ENCODE results near the gene ARSD.
"Not testable (repeated sequence)": the region's sequence is repeated elsewhere in the genome, so short reads cannot be mapped to it uniquely, and the experiment has no call there.

Gene ARSD

GRCh38 chrX:2933125-2933900 lies 4.2 kb upstream of the ARSD start:
- DNase-seq, result peak; percentile 3 to 16

- no peak for DNase-seq
Measured at GRCh38 chrX:2931612-2932011, 2.5 kb upstream of the ARSD start.

DNA sequence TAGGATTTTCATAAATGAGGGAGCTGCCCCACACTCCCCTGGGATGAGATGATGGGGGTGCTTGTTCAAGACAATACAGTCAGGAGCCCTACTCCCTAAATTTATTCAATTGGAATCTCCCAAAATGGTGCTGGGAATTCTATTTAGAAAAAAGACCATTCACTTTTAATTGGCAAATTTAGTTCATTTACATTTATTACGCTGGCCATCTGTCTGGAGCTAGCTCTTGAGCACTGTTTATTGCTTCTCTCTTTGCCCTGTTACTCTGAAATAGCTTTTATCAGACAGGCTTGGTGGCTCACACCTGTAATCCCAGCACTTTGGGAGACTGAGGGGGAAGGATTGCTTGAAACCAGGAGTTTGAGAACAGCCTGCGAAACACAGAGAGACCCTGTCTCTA lies 2.0 kb upstream of the ARSD start:
- DNase-seq, result no peak

DNA sequence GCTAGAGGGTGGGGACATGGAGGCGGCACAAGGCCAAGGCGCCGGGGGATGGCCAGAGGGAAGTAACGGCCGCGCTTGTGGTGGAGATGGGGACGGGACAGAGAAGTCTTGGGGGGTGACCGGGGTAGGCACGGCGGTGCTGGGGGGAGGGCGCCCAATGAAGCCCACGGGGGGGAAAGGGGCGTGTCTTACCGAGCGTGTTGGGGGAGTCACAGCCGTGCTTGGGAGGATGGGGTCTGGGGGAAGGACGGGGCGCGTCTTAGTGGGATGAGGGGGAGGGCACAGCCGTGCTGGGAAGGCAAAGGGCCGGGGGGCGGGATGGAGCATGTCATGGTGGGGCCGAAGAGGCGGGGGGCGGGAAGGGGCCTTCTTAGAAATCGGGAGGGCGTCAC lies 952 bp downstream of the ARSD start:
- DNase-seq, result peak; percentile 49 to 68

DNA sequence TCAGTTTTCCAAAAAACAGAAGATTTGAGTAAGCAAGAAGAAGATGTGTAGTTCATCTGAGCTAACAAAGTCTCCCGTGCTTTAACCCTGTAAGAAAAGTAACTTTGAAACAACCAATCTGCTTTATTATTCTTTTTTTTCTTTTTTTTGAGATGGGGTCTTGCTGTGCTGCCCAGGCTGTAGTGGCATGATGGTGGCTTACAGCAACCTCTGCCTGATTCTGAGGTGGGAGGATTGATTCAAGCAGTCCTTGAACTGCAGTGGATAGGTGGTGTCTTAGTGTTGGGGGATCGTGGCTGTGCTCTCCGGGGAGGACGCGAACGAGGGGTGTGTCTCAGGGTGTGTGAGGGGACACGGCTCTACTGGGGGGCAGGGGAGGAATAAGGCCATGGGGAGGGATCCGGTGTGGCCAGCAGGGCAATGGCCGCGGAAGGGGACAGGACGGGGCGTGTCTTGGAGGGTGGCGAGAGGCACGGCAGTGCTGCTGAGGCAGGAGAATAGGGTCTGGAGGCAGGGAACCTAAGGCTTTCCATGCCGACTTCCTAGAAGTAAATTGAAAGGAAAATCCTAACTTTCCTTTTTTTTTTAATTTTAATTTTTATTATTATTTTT lies 2.4 kb downstream of the ARSD start:
- no peak for DNase-seq

DNA sequence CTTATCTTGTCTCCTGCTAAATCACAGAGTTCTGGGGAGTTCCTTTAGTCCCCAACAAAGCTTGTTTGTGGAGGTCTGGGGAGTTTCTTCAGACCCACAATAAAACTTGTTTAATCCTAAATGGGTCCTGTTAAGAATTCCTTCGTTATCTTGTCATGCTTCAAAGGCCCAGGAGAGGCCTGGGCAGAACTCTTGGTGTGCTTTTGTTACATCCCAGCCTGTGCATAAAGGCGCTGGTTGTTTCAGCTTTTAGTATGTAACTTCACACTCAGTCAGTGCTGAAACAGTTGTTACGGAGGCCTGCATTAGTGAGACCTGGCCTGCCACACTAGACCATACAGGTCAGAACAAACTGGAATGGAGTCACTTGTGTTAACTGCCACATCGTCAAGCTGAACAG lies 2.9 kb downstream of the ARSD start:
- not testable (repeated sequence) for DNase-seq

DNA sequence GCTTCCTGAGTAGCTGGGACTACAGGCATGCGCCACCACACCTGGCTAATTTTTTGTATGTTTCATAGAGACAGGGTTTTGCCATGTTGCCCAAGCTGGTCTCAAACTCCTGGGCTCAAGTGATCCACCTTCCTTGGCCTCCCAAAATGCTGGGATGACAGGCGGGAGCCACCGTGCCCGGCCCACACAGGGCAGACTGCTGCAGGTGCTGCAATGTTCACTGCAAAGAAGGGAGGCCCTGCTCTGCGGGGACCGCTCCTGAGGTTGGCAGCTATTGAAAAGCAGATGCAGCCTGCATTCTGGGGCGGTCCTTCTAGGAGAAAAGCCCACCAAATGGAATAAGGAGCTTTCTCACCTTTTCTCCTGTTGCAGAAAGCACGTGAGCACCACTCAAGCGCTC lies 5.0 kb downstream of the ARSD start:
- DNase-seq, result no peak

GRCh38 chrX:2921750-2922149 lies 7.4 kb downstream of the ARSD start:
- DNase-seq, result no peak

GRCh38 chrX:2921193-2921592 lies 7.9 kb downstream of the ARSD start:
- no peak for DNase-seq

- no peak for DNase-seq
Measured at GRCh38 chrX:2917767-2918166, 11.4 kb downstream of the ARSD start.

DNA sequence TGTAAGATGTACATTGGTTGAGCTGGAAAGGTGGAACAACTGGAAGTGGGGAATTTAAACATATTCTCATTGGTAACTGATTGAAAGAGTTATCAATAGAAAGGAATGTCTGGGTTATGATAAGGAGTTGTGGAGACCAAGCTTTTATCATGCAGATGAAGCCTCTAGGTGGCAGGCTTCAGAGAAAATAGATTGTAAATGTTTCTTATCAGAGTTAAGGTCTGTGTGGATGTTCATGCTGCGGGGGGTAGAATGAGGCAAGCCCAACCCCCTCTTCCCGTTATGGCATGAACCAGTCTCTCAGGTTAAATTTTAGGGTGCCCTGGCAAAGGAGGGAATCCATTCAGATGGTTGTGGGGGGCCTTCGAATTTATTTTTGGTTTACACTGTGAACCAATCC lies 16.0 kb downstream of the ARSD start:
- no peak for DNase-seq

- no peak for DNase-seq
Measured at GRCh38 chrX:2910109-2910508, 19.0 kb downstream of the ARSD start.

- DNase-seq, result no peak
Measured at GRCh38 chrX:2908125-2908685, 20.9 kb downstream of the ARSD start.

DNA sequence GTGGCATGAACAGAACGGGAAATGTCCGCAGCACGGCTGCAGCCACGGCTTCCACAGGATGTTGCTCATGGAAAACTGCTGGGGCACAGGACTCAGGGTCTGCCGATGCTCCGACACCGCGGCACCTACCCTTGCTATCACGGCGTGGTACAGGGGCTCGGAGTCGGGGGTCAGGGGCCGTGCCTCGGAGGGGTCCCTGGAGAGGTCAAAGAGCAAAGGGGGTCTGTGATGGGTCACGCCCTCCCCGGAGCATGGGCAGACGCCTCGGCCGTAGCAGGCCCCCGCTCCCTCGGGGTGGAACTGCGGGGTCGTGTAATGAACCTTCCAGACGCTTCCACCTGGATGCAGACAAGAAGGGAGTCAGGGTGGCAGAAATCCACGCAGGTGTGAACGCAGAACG lies 21.8 kb downstream of the ARSD start:
- no peak for DNase-seq

GRCh38 chrX:2903366-2903765 lies 25.8 kb downstream of the ARSD start:
- no peak for DNase-seq

DNA sequence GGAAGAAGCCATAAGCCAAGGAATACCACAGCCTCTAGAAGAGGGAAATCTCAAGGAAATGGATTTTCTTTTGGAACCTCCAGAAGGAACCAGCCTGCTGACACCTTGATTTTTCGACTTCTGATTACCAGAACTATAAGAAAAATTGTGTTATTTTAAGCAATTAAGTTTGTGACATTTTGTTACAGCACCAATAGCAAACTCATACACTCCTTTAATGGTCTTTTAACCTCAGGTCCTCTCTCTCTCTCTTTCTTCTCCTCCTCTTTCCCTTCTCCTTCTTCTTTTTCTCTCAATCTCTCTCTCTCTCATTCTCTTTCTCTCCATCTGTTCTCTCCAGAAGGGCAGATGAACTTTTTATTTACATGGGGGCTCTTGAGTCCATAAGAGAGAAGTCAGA lies 26.3 kb downstream of the ARSD start:
- no peak for DNase-seq

- DNase-seq, result peak; percentile 42 to 51
Measured at GRCh38 chrX:2901367-2902036, 27.6 kb downstream of the ARSD start.

- no peak for DNase-seq
Measured at GRCh38 chrX:2898846-2899512, 30.2 kb downstream of the ARSD start.

GRCh38 chrX:2897690-2898623 lies 31.2 kb downstream of the ARSD start:
- DNase-seq, result peak; percentile 18 to 27

GRCh38 chrX:2897311-2897689 lies 31.8 kb downstream of the ARSD start:
- DNase-seq, result no peak

DNA sequence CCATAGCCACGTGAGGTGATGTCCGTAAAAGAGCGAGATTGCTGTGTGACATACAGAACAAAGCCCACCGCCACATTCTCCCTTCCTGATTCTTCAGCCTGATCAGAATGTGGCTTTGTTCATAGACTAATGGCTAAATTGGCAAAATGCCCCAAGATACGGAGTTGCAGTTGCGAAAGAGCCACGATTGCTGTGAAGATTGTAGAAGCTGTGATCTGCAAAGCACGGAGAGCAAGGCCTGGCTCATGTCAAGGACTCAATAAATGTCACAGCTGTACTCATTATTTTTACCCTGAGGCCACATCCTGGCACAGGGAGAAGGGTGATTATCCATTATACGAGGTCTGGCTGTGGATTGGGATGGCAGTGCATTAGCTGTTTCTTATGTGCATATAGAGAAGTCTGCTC lies 34.2 kb downstream of the ARSD start:
- peak; percentile 31 to 51 for DNase-seq

DNA sequence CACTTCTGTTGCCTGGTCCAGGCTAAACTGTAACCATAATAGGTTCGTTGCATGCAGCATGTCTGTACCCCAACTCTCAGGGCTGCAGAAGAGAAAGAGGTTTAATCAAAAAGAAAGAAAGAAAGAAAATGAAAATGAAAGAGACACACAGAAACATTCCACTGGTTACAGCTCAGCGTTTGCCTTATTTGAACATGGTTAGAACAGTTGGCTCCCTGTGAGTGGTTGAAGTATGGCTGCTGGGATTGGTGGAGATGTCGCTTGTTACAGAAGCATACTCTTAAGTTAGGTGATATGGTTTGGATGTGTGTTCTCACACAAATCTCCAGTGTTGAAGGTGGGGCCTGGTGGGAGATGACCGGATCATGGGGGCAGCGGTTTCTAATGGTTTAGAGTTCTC lies 36.3 kb downstream of the ARSD start:
- no peak for DNase-seq
